ENCODE results near the gene SAMHD1. TPM values are rescaled to one million over a fixed set of nuclear protein-coding genes. Genes with fewer than 3 reads are reported as not detected.

Gene SAMHD1
- total and polyA plus RNA-seq, 9 of the 15 experiments (the other 6 are each of a cell fraction or from before 2014, with no cell fraction given), result 6.8 to 20.4 (median 14.8) TPM

GRCh38 chr20:36859700-36860330, 91.7 kb downstream of the SAMHD1 start:
- no peak overlapping the region for H2AFZ ChIP-seq (ENCODE audit: low read depth, low read length)
- H3K9me1 ChIP-seq (ENCODE audit: control insufficient read depth, insufficient read depth, low read length), result no peaks in the 10 kb centered on the region
- peaks cover 46% of the 10 kb centered on the region for H3K36me3 ChIP-seq (ENCODE audit: control insufficient read depth, insufficient read depth, low read length)
- peak overlapping the region; percentile 89 for H3K4me2 ChIP-seq (ENCODE audit: insufficient read depth, low read length)
- H3K27me3 ChIP-seq (ENCODE audit: control insufficient read depth in 2 of 2, insufficient read depth in 2 of 2, low read length in 2 of 2), result no peaks in the 10 kb centered on the region
- H3K27ac ChIP-seq (ENCODE audit: extremely low read depth, low read depth, low read length), result peak overlapping the region; percentile 42; the same call in 1 of the 3 replicates
- BruUV-seq (replicated peaks), result no TSS peak
- no peak for DNase-seq (ENCODE audit: extremely low read depth in 1 of 4, low spot score in 3 of 4)
- ATAC-seq, result no peak
- H3K4me1 ChIP-seq (replicated peaks in 1 of 2; ENCODE audit: control insufficient read depth in 2 of 2, insufficient read depth in 2 of 2, low read length in 2 of 2), result peaks cover 34 to 56% of the 10 kb centered on the region in 2 experiments
- intact Hi-C loops (cut with micrococcal nuclease), result loop anchor here (5.0 kb wide), 1 partner anchor 88 kb away; the partner anchor contains the start of gene DSN1
- no peaks in the 10 kb centered on the region for H3K9me3 ChIP-seq (replicated peaks; ENCODE audit: control insufficient read depth, insufficient read depth, low read depth, low read length)
- peak overlapping the region in 1 of 2 experiments; percentile 53; a peak in 1 of 4 replicates for H3K9ac ChIP-seq (ENCODE audit: insufficient read depth in 1 of 2, low read depth in 2 of 2, low read length in 2 of 2)
- 0 out of 2 replicates have a peak, but pooled peaks cover 14% of the 10 kb centered on the region for H4K20me1 ChIP-seq (replicated peaks; ENCODE audit: control insufficient read depth, insufficient read depth, low read length)
- H3K79me2 ChIP-seq (ENCODE audit: control insufficient read depth, insufficient read depth, low read length), result peaks cover 84% of the 10 kb centered on the region
- POLR2A ChIA-PET, result interaction anchor here (1.0 to 10.6 kb wide), 4 partner anchors 12 to 395 kb away, joined by 3 to 65 read pairs (median 6); no protein-coding TSS in a partner anchor
- TF ChIP-seq CBFA2T2 (conservative IDR thresholded peaks at IDR 0.05) (no peak), ZNF324 (CRISPR knock-in tag; IDR thresholded peaks at IDR 0.05) (no peak)
- FAIRE-seq, result no peak
- CTCF ChIA-PET (ENCODE audit: low intra/inter-chr PET ratio), result interaction anchor here (0.6 to 0.7 kb wide), 2 partner anchors 353 to 690 kb away, joined by 3 read pairs; no protein-coding TSS in a partner anchor
- WGBS (ENCODE audit: insufficient coverage, low coverage, missing lambda C conversion rate), result 49% methylated on average over 6 of the region's 6 CpGs
- H3K4me3 ChIP-seq, result no peak overlapping the region
- in situ Hi-C loops (cut with MboI), result no loop called here

- in situ Hi-C loops (cut with MboI) (no loop called here), intact Hi-C loops (cut with micrococcal nuclease) (no loop called here)
- ATAC-seq (no peak), DNase-seq (ENCODE audit: extremely low read depth in 1 of 4, low spot score in 3 of 4) (no peak), FAIRE-seq (peak; percentile 58)
- H3K4me2 ChIP-seq (ENCODE audit: insufficient read depth, low read length), result no peak overlapping the region
- TF ChIP-seq PBX2 (CRISPR knock-in tag; IDR thresholded peaks at IDR 0.05; ENCODE audit: low read depth) (no peak), PBX2 (tag; conservative IDR thresholded peaks at IDR 0.05; ENCODE audit: low read depth) (0 out of 2 replicates have a peak, but pooled peaks have one; percentile 11), PTRF (tag; IDR thresholded peaks at IDR 0.05) (no peak)
- 65% methylated on average over 3 of the region's 4 CpGs for WGBS (ENCODE audit: insufficient coverage, low coverage, missing lambda C conversion rate)
- H3K4me3 ChIP-seq, result no peak overlapping the region
- H3K9ac ChIP-seq (ENCODE audit: insufficient read depth in 1 of 2, low read depth in 2 of 2, low read length in 2 of 2), result peak overlapping the region in 1 of 2 experiments; percentile 19; a peak in 1 of 4 replicates
- no peaks in the 10 kb centered on the region for H3K9me3 ChIP-seq (replicated peaks; ENCODE audit: control insufficient read depth, insufficient read depth, low read depth, low read length)
- POLR2A ChIA-PET, result interaction anchor here (0.5 to 10.6 kb wide), 7 partner anchors 11 to 394 kb away, joined by 3 to 65 read pairs (median 7); no protein-coding TSS in a partner anchor
- H4K20me1 ChIP-seq (replicated peaks; ENCODE audit: control insufficient read depth, insufficient read depth, low read length), result 0 out of 2 replicates have a peak, but pooled peaks cover 15% of the 10 kb centered on the region
- BruUV-seq (replicated peaks), result no TSS peak
- H3K9me1 ChIP-seq (ENCODE audit: control insufficient read depth, insufficient read depth, low read length), result no peaks in the 10 kb centered on the region
- peaks cover 90% of the 10 kb centered on the region for H3K79me2 ChIP-seq (ENCODE audit: control insufficient read depth, insufficient read depth, low read length)
- H3K36me3 ChIP-seq (ENCODE audit: control insufficient read depth, insufficient read depth, low read length), result peaks cover 46% of the 10 kb centered on the region
- H2AFZ ChIP-seq (ENCODE audit: low read depth, low read length), result no peak overlapping the region
- CTCF ChIA-PET (ENCODE audit: low intra/inter-chr PET ratio), result no interaction called here
- H3K27ac ChIP-seq (ENCODE audit: extremely low read depth, low read depth, low read length), result no peak overlapping the region; the same call in 2 of the 3 replicates
- peaks cover 35 to 55% of the 10 kb centered on the region in 2 experiments; a peak in 4 of 5 replicates for H3K4me1 ChIP-seq (replicated peaks in 1 of 2; ENCODE audit: control insufficient read depth in 2 of 2, insufficient read depth in 2 of 2, low read length in 2 of 2)
- no peaks in the 10 kb centered on the region for H3K27me3 ChIP-seq (ENCODE audit: control insufficient read depth in 2 of 2, insufficient read depth in 2 of 2, low read length in 2 of 2)
Observed at GRCh38 chr20:36859282-36859555, 92.3 kb downstream of the SAMHD1 start.

All from K562 (cell line).